A673 (cell line): ENCODE measurements around the gene SERINC2.

Source experiments
- EZH2 ChIP-seq: fragments of 200-600 bp; sonication (generic); IDR thresholded peaks from 2 replicates; pipeline ENCODE4 v1.6.1; 2017; ENCODE audit warnings: borderline replicate concordance, low read depth, mild to moderate bottlenecking, mixed read lengths, antibody characterized with exemption, low read length; ENCODE audit not compliant: poor library complexity, severe bottlenecking
- TF ChIP-seq, protein P1 (sequence below): fragments of 300-800, 200-600 bp; sonication (generic); conservative IDR thresholded peaks from 2 replicates; pipeline ENCODE4 v1.5.1; 2017; ENCODE audit warnings: low read depth, mild to moderate bottlenecking, antibody characterized with exemption, low read length, moderate library complexity, mixed read lengths

DNA sequence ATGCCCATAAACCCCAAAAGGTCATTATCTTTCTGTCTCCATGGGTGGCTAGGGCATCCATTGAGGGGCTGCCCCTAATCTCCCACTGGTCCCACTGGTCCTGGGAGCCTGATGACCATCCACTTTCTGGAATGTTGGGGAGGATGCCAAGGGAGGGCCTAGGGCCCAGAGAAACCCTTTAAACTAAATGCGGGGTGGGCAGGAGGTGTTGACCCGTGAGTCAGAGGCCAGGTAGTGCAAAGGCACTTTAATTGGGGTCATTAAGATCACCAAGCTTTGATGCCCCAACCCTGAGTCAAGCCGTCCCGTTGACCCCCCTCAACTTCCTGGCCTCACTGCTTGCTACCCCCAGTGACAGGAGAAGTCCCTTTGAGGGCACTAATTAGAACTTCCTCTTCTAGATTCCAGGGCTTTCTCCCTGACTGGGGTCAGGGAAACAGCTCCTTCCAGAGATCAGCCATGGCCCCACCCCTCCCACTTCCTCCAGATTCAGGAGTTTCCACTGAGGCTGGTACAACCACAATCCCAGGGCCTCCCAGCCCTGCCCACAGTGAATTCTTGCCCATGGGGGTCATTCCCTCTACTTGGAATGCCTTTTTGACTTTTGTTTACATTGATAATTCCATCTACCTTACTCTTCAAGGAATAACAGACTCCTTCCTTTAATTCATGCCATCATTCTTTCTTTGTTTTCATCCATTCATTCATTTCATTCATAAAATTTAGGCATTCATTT lies 15.5 kb upstream of the SERINC2 start:
- TF ChIP-seq, protein P1, sequence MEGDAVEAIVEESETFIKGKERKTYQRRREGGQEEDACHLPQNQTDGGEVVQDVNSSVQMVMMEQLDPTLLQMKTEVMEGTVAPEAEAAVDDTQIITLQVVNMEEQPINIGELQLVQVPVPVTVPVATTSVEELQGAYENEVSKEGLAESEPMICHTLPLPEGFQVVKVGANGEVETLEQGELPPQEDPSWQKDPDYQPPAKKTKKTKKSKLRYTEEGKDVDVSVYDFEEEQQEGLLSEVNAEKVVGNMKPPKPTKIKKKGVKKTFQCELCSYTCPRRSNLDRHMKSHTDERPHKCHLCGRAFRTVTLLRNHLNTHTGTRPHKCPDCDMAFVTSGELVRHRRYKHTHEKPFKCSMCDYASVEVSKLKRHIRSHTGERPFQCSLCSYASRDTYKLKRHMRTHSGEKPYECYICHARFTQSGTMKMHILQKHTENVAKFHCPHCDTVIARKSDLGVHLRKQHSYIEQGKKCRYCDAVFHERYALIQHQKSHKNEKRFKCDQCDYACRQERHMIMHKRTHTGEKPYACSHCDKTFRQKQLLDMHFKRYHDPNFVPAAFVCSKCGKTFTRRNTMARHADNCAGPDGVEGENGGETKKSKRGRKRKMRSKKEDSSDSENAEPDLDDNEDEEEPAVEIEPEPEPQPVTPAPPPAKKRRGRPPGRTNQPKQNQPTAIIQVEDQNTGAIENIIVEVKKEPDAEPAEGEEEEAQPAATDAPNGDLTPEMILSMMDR: no peak
- TF ChIP-seq EZH2: no peak
